PFSK-1 (cell line): ENCODE measurements around the gene EIF4A3.

ENCODE experiments used
- FOXP2 ChIP-seq: optimal IDR thresholded peaks from 2 replicates; pipeline ENCODE3; 2011; ENCODE audit warnings: borderline replicate concordance, control low read depth, inconsistent platforms; ENCODE audit not compliant: insufficient read depth; ENCODE audit errors: extremely low read length, extremely low read depth
- POLR2AphosphoS5 ChIP-seq: IDR thresholded peaks from 2 replicates; pipeline ENCODE4 v1.6.1; 2012; ENCODE audit warnings: low read depth, mild to moderate bottlenecking, control low read depth, low read length, moderate library complexity
- SIN3A ChIP-seq: IDR thresholded peaks from 2 replicates; pipeline ENCODE4 v1.6.1; 2012; ENCODE audit warnings: mild to moderate bottlenecking, low read length, moderate library complexity, borderline replicate concordance; ENCODE audit not compliant: insufficient read depth
- TAF1 ChIP-seq: IDR thresholded peaks from 2 replicates; pipeline ENCODE4 v1.6.1; 2012; ENCODE audit warnings: low read length, control low read depth, borderline replicate concordance; ENCODE audit not compliant: insufficient read depth
- TF ChIP-seq, protein P1 (sequence below), 2 experiments: IDR thresholded peaks; 2 replicates each; pipeline versions ENCODE4 v1.6.1 to v1.8.0; 2011 to 2012; ENCODE audit warnings: low read depth in 2 of 2, low read length in 2 of 2, control low read depth in 1 of 2, inconsistent platforms in 1 of 2, mild to moderate bottlenecking in 1 of 2, moderate library complexity in 1 of 2; ENCODE audit not compliant: insufficient read depth in 1 of 2

EIF4A3 gene

DNA sequence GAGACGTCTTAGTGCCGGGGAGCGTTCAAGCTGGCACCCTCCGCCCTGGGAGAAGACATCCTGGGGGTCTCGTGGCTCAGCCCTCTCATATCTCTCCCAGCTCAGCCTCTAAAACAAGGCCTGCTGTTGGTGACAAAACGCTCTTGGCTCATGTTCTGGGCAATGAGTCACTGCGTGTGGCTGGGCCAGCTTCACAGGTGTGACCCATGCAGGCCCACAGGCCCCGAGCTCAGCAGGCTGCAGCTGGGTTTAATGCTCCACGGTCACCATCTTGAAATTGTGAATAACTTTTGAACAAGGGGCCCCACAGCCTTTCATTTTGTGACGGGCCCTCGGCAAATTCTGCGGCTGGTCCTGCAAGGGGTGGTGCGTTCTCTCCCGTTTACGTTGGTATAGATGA is 23.1 kb downstream of the EIF4A3 start:
- TF ChIP-seq FOXP2, result no peak
- TF ChIP-seq, protein P1, sequence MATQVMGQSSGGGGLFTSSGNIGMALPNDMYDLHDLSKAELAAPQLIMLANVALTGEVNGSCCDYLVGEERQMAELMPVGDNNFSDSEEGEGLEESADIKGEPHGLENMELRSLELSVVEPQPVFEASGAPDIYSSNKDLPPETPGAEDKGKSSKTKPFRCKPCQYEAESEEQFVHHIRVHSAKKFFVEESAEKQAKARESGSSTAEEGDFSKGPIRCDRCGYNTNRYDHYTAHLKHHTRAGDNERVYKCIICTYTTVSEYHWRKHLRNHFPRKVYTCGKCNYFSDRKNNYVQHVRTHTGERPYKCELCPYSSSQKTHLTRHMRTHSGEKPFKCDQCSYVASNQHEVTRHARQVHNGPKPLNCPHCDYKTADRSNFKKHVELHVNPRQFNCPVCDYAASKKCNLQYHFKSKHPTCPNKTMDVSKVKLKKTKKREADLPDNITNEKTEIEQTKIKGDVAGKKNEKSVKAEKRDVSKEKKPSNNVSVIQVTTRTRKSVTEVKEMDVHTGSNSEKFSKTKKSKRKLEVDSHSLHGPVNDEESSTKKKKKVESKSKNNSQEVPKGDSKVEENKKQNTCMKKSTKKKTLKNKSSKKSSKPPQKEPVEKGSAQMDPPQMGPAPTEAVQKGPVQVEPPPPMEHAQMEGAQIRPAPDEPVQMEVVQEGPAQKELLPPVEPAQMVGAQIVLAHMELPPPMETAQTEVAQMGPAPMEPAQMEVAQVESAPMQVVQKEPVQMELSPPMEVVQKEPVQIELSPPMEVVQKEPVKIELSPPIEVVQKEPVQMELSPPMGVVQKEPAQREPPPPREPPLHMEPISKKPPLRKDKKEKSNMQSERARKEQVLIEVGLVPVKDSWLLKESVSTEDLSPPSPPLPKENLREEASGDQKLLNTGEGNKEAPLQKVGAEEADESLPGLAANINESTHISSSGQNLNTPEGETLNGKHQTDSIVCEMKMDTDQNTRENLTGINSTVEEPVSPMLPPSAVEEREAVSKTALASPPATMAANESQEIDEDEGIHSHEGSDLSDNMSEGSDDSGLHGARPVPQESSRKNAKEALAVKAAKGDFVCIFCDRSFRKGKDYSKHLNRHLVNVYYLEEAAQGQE (IDR thresholded peaks at IDR 0.05; ENCODE audit: insufficient read depth in 1 of 2, low read depth in 2 of 2, low read length in 2 of 2), result no peak
- TF ChIP-seq SIN3A, result no peak
- no peak for TF ChIP-seq TAF1
- no peak for TF ChIP-seq POLR2AphosphoS5

DNA sequence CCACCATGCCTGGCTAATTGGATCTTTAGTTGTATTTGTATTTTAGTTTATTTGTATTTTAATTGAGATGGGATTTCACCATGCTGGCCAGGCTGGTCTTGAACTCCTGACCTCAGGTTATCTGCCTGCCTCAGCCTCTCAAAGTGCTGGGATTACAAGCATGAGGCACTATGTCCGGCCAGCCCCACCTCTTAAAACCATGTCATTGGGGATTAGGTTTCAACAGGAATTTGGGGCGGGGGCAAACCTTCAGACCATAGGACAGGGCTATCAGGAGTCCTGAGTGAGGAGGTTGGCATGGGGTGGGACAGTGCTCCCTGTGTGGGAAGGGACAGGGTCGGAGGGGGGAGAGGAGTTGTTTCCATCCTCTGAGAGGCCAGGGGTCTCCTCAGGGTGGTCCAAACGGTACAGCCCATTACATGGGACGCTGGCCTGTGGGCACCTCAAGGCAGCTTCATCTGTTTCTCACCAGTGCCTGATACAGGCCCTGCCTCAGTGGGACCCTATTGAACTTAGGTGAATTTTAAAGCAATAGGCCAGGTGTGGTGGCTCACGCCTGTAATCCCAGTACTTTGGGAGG is 23.9 kb downstream of the EIF4A3 start:
- TF ChIP-seq FOXP2 (no peak), SIN3A (no peak), POLR2AphosphoS5 (no peak), TAF1 (no peak)
- TF ChIP-seq, protein P1 (IDR thresholded peaks at IDR 0.05; ENCODE audit: insufficient read depth in 1 of 2, low read depth in 2 of 2, low read length in 2 of 2), result no peak

DNA sequence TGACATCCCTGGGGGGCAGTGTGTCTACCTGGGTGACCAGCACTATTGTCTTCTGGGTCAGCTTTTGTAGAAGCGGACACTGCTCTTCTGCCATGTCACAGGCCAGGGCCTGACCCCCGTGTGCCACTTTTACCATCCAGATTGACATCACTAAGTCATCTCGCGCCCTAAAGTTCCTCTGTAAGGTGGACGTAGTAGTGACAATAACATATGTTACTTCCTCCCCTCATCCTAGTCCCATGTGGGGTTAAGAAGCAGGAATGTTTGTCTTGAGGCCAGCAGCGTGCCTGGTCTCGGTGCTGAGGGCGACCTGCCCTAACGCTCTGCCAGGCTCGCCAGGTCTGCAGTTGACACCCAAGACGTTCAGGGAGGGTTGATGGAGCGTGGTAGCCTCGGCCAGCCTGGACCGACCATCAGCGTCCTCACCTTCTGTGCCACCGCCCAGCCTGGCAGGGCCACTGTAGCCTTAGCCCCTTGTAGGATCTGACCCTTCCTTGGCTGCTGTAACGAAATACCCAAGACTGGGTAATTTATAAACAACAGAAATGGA is 24.8 kb downstream of the EIF4A3 start:
- TF ChIP-seq FOXP2, result no peak
- TF ChIP-seq POLR2AphosphoS5, result no peak
- TF ChIP-seq, protein P1 (IDR thresholded peaks at IDR 0.05; ENCODE audit: insufficient read depth in 1 of 2, low read depth in 2 of 2, low read length in 2 of 2), result no peak
- TF ChIP-seq SIN3A, result no peak
- no peak for TF ChIP-seq TAF1

DNA sequence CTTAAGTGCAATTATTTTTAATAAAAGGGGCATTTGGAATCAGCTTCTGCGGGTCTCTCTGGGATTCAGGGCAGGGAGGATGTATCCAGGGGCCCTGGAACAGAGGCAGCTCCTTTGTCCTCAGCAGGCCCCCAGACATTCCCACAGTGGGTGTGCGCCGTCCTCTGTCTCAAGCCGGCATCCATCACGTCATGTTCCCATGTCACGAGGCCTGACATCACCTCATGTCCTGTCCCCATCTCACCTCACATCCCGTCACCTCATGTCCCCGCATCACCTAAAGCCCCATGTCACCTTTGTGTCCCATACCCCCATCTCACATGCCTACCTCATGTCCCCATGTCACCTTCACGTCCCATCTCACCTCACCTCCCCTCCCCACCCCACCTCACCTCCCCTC is 27.1 kb downstream of the EIF4A3 start:
- TF ChIP-seq SIN3A, result no peak
- no peak for TF ChIP-seq POLR2AphosphoS5
- TF ChIP-seq TAF1, result no peak
- no peak for TF ChIP-seq FOXP2

DNA sequence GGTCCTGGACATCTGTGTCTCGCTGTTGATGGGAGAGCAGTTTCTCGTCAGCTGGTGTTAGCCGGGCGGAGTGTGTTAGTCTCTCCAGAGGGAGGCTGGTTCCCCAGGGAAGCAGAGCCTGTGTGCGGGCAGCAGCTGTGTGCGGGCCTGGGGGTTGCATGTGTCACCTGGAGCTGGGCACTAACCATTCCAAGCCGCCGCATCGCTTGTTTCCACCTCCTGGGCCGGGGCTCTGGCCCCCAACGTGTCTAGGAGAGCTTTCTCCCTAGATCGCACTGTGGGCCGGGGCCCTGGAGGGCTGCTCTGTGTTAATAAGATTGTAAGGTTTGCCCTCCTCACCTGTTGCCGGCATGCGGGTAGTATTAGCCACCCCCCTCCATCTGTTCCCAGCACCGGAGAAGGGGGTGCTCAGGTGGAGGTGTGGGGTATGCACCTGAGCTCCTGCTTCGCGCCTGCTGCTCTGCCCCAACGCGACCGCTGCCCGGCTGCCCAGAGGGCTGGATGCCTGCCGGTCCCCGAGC is 27.6 kb downstream of the EIF4A3 start:
- TF ChIP-seq, protein P1 (IDR thresholded peaks at IDR 0.05; ENCODE audit: insufficient read depth in 1 of 2, low read depth in 2 of 2, low read length in 2 of 2), result no peak
- no peak for TF ChIP-seq SIN3A
- no peak for TF ChIP-seq FOXP2
